HG02852 (cell line): ENCODE measurements around the gene HAVCR2.
A peak's percentile ranks its signal among the peaks of the same experiment; 100 is the strongest.
"Not testable (repeated sequence)": the region's sequence is repeated elsewhere in the genome, so short reads cannot be mapped to it uniquely, and the experiment has no call there.

Experiments used
- ATAC-seq: cut with Tn5 transposase; IDR thresholded peaks from one replicate; pipeline ENCODE4 v1.9.1; 2021; ENCODE audit warnings: mild to moderate bottlenecking, moderate library complexity; ENCODE audit not compliant: unreplicated experiment

HAVCR2 gene

DNA sequence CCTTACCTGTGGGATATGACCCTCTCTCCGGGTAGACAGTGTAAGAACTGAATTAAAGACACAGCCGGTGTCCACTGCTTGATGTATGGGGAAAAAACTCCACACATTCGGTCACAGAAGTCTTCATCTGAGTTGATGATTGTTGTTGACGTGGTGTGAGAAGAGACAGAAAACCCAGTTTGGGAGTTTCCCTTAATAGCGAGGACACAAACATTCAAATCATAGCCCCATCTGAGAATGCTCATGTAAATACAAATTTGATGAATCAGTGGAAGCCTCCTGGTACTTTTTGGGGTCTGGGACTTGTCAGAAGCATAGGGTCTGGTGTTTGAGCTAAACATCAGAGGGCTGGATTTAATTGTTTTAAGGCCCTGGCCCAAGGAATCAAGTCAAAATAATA lies 60.9 kb downstream of the HAVCR2 start:
- ATAC-seq: peak; percentile 56

GRCh38 chr5:157047016-157047415 lies 61.8 kb downstream of the HAVCR2 start:
- not testable (repeated sequence) for ATAC-seq

DNA sequence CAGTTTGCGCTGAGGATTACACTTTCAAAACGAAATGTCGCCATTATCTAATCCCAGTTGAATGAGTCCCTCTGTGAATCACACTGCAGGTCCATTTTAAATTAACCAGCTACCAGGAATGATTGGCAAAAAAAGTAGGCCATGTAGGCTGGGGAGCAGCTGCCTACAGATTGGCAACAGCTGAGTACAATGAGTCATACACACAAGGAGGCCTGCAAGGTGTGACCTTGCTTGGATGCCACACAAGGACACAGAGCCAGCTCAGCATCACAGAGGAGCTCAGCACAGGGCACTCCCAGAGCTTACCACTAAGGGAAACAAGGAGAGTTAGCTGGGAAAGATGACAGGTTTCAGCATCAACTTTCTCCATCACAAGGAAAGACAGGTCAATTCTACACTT lies 62.8 kb downstream of the HAVCR2 start:
- no peak for ATAC-seq

GRCh38 chr5:157045601-157046000 lies 63.2 kb downstream of the HAVCR2 start:
- ATAC-seq: no peak

DNA sequence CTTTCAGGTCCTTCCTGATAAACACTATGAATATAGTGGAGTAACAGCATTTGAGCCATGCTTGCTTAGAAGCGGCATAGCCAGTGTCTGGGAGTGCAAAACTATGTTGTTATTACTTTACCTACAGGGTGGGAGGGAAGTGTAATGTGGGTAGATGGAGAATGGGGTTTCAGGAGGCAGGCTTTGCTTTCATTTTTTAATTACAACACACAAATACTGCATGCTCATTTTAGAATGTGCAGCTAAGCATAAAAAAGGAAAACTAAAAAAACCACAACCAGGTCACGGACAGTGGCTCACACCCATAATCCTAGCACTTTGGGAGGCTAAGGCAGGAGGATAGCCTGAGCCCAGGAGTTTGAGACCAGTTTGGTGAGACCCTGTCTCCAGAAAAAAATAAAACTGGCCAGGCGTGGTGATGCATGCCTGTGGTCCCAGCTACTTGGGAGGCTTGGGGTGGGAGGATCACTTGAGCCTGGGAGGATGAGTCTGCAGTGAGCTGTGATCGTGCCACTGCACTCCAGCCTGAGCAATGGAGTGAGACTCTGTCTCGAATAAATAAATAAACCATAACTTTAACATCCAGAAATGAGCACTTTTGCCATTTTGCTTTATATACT lies 70.2 kb downstream of the HAVCR2 start:
- ATAC-seq: no peak
